Measurements from ENCODE around the gene DCTN1.

Gene DCTN1

DNA sequence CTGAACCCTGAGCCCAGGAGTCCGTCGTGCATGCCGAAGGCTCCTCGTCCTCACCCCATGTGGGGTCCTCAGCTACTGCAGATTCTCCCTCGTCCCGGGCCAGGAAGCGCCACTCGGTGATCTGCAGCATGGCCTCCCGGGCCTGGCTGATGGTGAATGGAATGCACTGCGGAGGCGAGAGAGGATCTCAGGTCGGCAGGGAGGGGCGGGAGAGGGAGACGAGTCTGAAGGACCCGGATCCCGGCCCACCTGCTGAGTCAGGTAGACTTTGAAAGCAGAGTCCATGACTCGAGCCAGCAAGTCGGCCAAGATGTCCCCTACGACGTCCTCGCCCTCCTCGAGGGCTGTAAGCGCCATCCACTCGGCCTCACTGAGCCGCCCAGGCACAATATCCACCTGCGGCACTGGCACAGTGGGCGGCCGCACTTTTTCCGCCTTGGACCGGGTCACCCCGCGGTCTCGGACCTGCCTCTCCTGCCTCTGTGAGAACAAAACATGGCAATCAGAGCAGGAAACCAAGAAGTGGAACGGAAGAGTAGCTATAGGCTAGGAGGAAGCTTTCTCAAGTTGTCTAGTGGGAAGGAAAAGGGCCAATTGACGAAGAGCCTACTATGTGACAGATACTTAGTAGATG lies 35.8 kb upstream of the DCTN1 start:
- H2BK15ac ChIP-seq (replicated peaks; ENCODE audit: low read depth) = no peak overlapping the region
- H3K27ac ChIP-seq (ENCODE audit: low read depth, low read length) = no peak overlapping the region
- H2AK5ac ChIP-seq (ENCODE audit: low read length) = no peak overlapping the region
- no peak overlapping the region for H3K18ac ChIP-seq (ENCODE audit: low read length)
- no peak overlapping the region for H3K4ac ChIP-seq (ENCODE audit: low read depth, low read length)
- H3K56ac ChIP-seq (ENCODE audit: low read length) = no peak overlapping the region
- no peak overlapping the region for H4K8ac ChIP-seq (ENCODE audit: low read depth, low read length)
- no peak overlapping the region for H3K9ac ChIP-seq (ENCODE audit: low read length)
- no peaks in the 10 kb centered on the region for H3K36me3 ChIP-seq (ENCODE audit: control insufficient read depth, insufficient read depth, low read length)
- H3K23ac ChIP-seq (ENCODE audit: low read length) = no peak overlapping the region
- no peaks in the 10 kb centered on the region for H3K27me3 ChIP-seq (ENCODE audit: insufficient read depth, low read length, poor library complexity)
- H3K79me1 ChIP-seq (ENCODE audit: low read length) = no peaks in the 10 kb centered on the region
- no peak overlapping the region for H3K4me2 ChIP-seq (ENCODE audit: low read length)
- H3K4me1 ChIP-seq (ENCODE audit: control insufficient read depth, low read depth, low read length) = no peaks in the 10 kb centered on the region
- no peak overlapping the region for H2BK5ac ChIP-seq (ENCODE audit: low read length)
- WGBS (ENCODE audit: extremely low coverage, insufficient coverage, low lambda C conversion rate) = no CpG with 5 or more reads among the region's 35 CpGs
- no peaks in the 10 kb centered on the region for H3K79me2 ChIP-seq (ENCODE audit: control insufficient read depth, insufficient read depth, low read length)
- no peak overlapping the region for H4K5ac ChIP-seq (ENCODE audit: low read length)
- no peak overlapping the region for H2BK120ac ChIP-seq (ENCODE audit: low read depth, low read length)
- no peak for DNase-seq
- H3K4me3 ChIP-seq (ENCODE audit: low read length) = no peak overlapping the region

DNA sequence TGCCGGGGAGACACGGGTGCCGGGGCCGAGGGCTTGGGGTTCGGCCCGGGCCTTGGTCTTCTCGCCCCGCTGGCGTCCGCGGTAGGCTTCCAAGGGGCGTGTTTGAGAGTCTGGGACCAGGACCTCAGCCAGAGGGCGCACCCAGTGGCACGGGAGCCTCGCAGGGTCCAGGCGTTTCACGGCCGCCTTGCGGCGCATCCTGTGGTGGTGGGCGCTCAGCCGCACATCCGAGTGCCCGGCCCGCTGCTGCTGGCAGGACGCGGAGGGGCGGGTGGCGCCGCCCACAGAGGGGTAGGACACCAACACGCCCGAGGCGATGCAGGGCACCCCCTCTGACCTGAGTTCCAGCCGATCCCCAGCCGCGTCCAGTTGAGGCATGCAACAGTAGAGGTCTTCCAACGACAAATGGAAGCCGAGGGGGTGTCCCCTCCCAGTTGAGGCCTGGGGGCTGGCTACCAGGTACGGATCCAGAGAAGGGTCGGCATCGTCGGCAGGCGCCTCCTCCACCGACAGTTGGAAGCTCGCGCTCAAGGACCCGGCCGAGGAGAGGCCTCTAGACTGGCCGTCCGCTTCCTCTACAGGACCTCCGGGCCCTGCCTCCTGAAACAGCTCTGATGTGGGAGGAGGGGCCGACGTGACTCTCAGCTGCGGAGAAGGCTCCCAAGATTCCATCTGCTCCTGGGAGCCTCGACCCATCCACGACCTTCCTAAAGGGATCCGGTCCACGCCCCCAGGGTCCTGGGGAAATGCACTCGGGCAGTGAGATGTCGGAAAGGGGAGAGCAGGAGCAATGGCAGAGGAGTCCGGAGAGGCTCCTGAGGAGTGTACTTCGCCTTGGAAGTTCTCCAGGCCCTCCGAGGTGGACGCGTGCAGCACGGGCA lies 35.0 kb upstream of the DCTN1 start:
- H3K36me3 ChIP-seq (ENCODE audit: control insufficient read depth, insufficient read depth, low read length) = no peaks in the 10 kb centered on the region
- no CpG with 5 or more reads among the region's 66 CpGs for WGBS (ENCODE audit: extremely low coverage, insufficient coverage, low lambda C conversion rate)
- H3K4me3 ChIP-seq (ENCODE audit: low read length) = no peak overlapping the region
- H2BK15ac ChIP-seq (replicated peaks; ENCODE audit: low read depth) = no peak overlapping the region
- no peak overlapping the region for H3K27ac ChIP-seq (ENCODE audit: low read depth, low read length)
- H3K79me2 ChIP-seq (ENCODE audit: control insufficient read depth, insufficient read depth, low read length) = no peaks in the 10 kb centered on the region
- H3K9ac ChIP-seq (ENCODE audit: low read length) = no peak overlapping the region
- no peak for DNase-seq
- H4K8ac ChIP-seq (ENCODE audit: low read depth, low read length) = no peak overlapping the region
- no peak overlapping the region for H3K18ac ChIP-seq (ENCODE audit: low read length)
- no peaks in the 10 kb centered on the region for H3K4me1 ChIP-seq (ENCODE audit: control insufficient read depth, low read depth, low read length)
- no peak overlapping the region for H3K4ac ChIP-seq (ENCODE audit: low read depth, low read length)
- no peak overlapping the region for H4K5ac ChIP-seq (ENCODE audit: low read length)
- no peak overlapping the region for H2AK5ac ChIP-seq (ENCODE audit: low read length)
- no peak overlapping the region for H3K23ac ChIP-seq (ENCODE audit: low read length)
- H2BK120ac ChIP-seq (ENCODE audit: low read depth, low read length) = no peak overlapping the region
- no peak overlapping the region for H2BK5ac ChIP-seq (ENCODE audit: low read length)
- no peak overlapping the region for H3K4me2 ChIP-seq (ENCODE audit: low read length)
- H3K79me1 ChIP-seq (ENCODE audit: low read length) = no peaks in the 10 kb centered on the region
- no peaks in the 10 kb centered on the region for H3K27me3 ChIP-seq (ENCODE audit: insufficient read depth, low read length, poor library complexity)
- H3K56ac ChIP-seq (ENCODE audit: low read length) = no peak overlapping the region

DNA sequence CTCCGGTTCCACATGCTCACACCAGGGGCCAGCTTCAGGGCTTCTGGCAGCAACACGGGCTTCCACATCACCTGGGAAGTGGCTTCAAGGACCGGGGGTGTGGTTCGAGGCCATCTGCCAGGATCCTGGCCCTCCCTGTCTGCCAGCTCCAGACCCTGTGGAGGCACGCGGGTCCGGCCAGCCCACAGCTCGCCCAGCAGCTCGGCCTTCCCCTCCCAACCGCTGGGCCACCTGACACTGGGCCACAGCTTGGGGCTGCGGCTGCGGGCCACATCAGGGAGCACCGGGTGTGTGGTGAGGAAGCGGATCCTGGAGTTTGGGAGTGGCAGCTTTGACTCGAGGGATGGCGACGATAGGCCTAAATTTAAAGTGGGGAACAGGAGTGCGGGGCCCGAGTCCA lies 34.3 kb upstream of the DCTN1 start:
- Histone ChIP-seq H3K4me1 (ENCODE audit: control insufficient read depth, low read depth, low read length) (no peaks in the 10 kb centered on the region), H3K79me1 (ENCODE audit: low read length) (no peaks in the 10 kb centered on the region), H3K36me3 (ENCODE audit: control insufficient read depth, insufficient read depth, low read length) (no peaks in the 10 kb centered on the region), H3K18ac (ENCODE audit: low read length) (no peak overlapping the region), H3K4me2 (ENCODE audit: low read length) (no peak overlapping the region), H2BK5ac (ENCODE audit: low read length) (no peak overlapping the region), H4K8ac (ENCODE audit: low read depth, low read length) (no peak overlapping the region), H4K5ac (ENCODE audit: low read length) (no peak overlapping the region), H3K4me3 (ENCODE audit: low read length) (no peak overlapping the region), H2BK120ac (ENCODE audit: low read depth, low read length) (no peak overlapping the region), H3K56ac (ENCODE audit: low read length) (no peak overlapping the region), H3K4ac (ENCODE audit: low read depth, low read length) (no peak overlapping the region), H3K27me3 (ENCODE audit: insufficient read depth, low read length, poor library complexity) (no peaks in the 10 kb centered on the region), H3K27ac (ENCODE audit: low read depth, low read length) (no peak overlapping the region), H3K23ac (ENCODE audit: low read length) (no peak overlapping the region), H2AK5ac (ENCODE audit: low read length) (no peak overlapping the region), H3K79me2 (ENCODE audit: control insufficient read depth, insufficient read depth, low read length) (no peaks in the 10 kb centered on the region), H2BK15ac (replicated peaks; ENCODE audit: low read depth) (no peak overlapping the region), H3K9ac (ENCODE audit: low read length) (no peak overlapping the region)
- DNase-seq = no peak
- no CpG with 5 or more reads among the region's 19 CpGs for WGBS (ENCODE audit: extremely low coverage, insufficient coverage, low lambda C conversion rate)

DNA sequence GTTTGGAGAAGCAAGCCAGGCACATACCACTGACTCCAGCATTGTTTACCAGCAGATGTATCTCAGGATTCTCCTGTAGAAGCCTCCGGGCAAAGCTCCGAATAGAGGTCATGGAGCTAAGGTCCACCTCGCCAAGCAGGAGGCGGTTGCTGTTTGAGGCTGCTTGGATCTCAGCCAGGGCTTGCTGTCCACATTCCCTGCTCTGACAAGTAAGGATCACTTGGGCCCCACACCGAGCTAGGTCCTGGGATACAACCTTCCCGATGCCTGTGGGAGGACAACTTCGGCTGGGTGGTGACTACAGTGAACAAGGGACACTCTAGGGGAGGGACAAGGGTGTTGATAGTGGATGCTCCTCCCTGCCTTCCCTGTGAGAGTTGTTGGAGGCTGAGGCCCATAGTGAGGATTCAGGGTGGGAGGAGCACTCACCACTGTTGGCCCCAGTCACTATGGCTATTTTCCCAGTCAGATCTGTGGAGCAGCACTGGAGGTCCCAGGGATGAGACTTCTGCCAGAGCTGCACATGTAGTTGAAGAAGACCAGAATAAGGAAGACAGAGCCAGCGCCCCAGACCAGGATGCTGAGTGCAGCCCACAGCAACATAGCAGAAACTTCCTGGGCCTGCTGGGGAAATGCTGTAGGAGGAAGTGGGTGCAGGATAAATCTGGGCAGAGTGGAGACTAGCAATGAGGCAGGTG lies 33.0 kb upstream of the DCTN1 start:
- no peak overlapping the region for H3K4ac ChIP-seq (ENCODE audit: low read depth, low read length)
- no peak overlapping the region for H2AK5ac ChIP-seq (ENCODE audit: low read length)
- no peak overlapping the region for H3K9ac ChIP-seq (ENCODE audit: low read length)
- no peak overlapping the region for H3K18ac ChIP-seq (ENCODE audit: low read length)
- no peak overlapping the region for H2BK120ac ChIP-seq (ENCODE audit: low read depth, low read length)
- no peak overlapping the region for H3K23ac ChIP-seq (ENCODE audit: low read length)
- no peaks in the 10 kb centered on the region for H3K79me1 ChIP-seq (ENCODE audit: low read length)
- H4K8ac ChIP-seq (ENCODE audit: low read depth, low read length) = no peak overlapping the region
- H3K56ac ChIP-seq (ENCODE audit: low read length) = no peak overlapping the region
- H3K27ac ChIP-seq (ENCODE audit: low read depth, low read length) = no peak overlapping the region
- no peaks in the 10 kb centered on the region for H3K79me2 ChIP-seq (ENCODE audit: control insufficient read depth, insufficient read depth, low read length)
- H2BK5ac ChIP-seq (ENCODE audit: low read length) = no peak overlapping the region
- H2BK15ac ChIP-seq (replicated peaks; ENCODE audit: low read depth) = no peak overlapping the region
- no peak overlapping the region for H4K5ac ChIP-seq (ENCODE audit: low read length)
- H3K4me3 ChIP-seq (ENCODE audit: low read length) = no peak overlapping the region
- WGBS (ENCODE audit: extremely low coverage, insufficient coverage, low lambda C conversion rate) = no CpG with 5 or more reads among the region's 8 CpGs
- DNase-seq = no peak
- H3K36me3 ChIP-seq (ENCODE audit: control insufficient read depth, insufficient read depth, low read length) = no peaks in the 10 kb centered on the region
- no peaks in the 10 kb centered on the region for H3K27me3 ChIP-seq (ENCODE audit: insufficient read depth, low read length, poor library complexity)
- H3K4me1 ChIP-seq (ENCODE audit: control insufficient read depth, low read depth, low read length) = no peaks in the 10 kb centered on the region
- H3K4me2 ChIP-seq (ENCODE audit: low read length) = no peak overlapping the region

DNA sequence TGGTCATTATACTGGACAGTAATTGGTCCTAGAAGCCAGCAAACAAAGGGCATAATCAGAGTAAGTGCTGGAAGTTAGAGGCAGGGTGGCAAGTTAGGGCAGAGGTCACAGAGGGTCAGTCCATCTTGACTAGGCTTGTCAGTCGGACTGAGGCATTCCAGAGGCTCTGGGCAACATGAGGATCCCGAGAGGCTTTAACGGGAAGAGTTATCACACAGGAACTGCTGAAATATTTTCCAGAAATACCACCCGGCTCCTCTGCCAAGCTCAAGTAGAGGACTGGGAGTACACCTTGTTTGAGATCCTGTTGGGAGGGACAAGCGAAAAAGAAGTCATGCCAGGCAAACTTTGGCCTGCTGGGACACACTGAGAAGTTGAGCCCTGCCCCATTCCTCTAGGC lies 27.6 kb upstream of the DCTN1 start:
- Histone ChIP-seq H3K18ac (ENCODE audit: low read length) (no peak overlapping the region), H2AK5ac (ENCODE audit: low read length) (no peak overlapping the region), H3K4me1 (ENCODE audit: control insufficient read depth, low read depth, low read length) (no peaks in the 10 kb centered on the region), H3K56ac (ENCODE audit: low read length) (no peak overlapping the region), H3K9ac (ENCODE audit: low read length) (no peak overlapping the region), H2BK5ac (ENCODE audit: low read length) (no peak overlapping the region), H3K79me2 (ENCODE audit: control insufficient read depth, insufficient read depth, low read length) (no peaks in the 10 kb centered on the region), H3K4me2 (ENCODE audit: low read length) (no peak overlapping the region), H4K8ac (ENCODE audit: low read depth, low read length) (no peak overlapping the region), H3K23ac (ENCODE audit: low read length) (no peak overlapping the region), H3K79me1 (ENCODE audit: low read length) (no peaks in the 10 kb centered on the region), H3K27me3 (ENCODE audit: insufficient read depth, low read length, poor library complexity) (no peaks in the 10 kb centered on the region), H4K5ac (ENCODE audit: low read length) (no peak overlapping the region), H2BK120ac (ENCODE audit: low read depth, low read length) (no peak overlapping the region), H3K4me3 (ENCODE audit: low read length) (no peak overlapping the region), H3K4ac (ENCODE audit: low read depth, low read length) (no peak overlapping the region), H2BK15ac (replicated peaks; ENCODE audit: low read depth) (no peak overlapping the region), H3K36me3 (ENCODE audit: control insufficient read depth, insufficient read depth, low read length) (no peaks in the 10 kb centered on the region), H3K27ac (ENCODE audit: low read depth, low read length) (no peak overlapping the region)
- no CpG with 5 or more reads among the region's 5 CpGs for WGBS (ENCODE audit: extremely low coverage, insufficient coverage, low lambda C conversion rate)
- no peak for DNase-seq
